HepG2 (cell line): Measurements from ENCODE around the gene SREBF1. TPM values are rescaled to one million over a fixed set of nuclear protein-coding genes. Genes with fewer than 3 reads are reported as not detected.
A peak's percentile ranks its signal among the peaks of the same experiment; 100 is the strongest.

ENCODE experiments used
- ATAC-seq: fragments of 200-7000 bp; cut with Tn5 transposase; 3 replicates; pipeline ENCODE4 v1.9.1; 2020; ENCODE audit warnings: mild to moderate bottlenecking, moderate library complexity
- BruUV-seq: library from RNA; stranded (reverse); fragments of 400-500 nt; replicated peaks from 2 replicates; lab custom pipeline; 2021; lab: Mats Ljungman, UMichigan
- CTCF ChIA-PET: fragments of 300-600 bp; formaldehyde crosslinking; extraction: SDS; loops from one replicate; lab custom pipeline; 2021; ENCODE audit warnings: low total read pairs, inconsistent platforms, low intra/inter-chr PET ratio; lab: Yijun Ruan, JAX
- POLR2A ChIA-PET: fragments of 350-600 bp; sonication (Branson Sonifier 250); formaldehyde crosslinking; loops from one replicate; lab custom pipeline; 2020; ENCODE audit warnings: antibody characterized with exemption, inconsistent platforms; lab: Yijun Ruan, JAX
- DNase-seq: peaks from one replicate; pipeline ENCODE4 v3.0.0-alpha.2; 2015; ENCODE audit warnings: low spot score
- FAIRE-seq: peaks from 3 replicates; lab custom pipeline; 2011; peaks lifted over from hg19 to GRCh38; lab: Jason Lieb, UNC
- H2AFZ ChIP-seq: one replicate; pipeline ENCODE4 v1.6.1; 2011; ENCODE audit warnings: low read length, inconsistent platforms
- H3K27ac ChIP-seq: fragments of 300-600 bp; 3 replicates; pipeline ENCODE4 v1.8.0; 2011; ENCODE audit warnings: mixed run types, mild to moderate bottlenecking, mixed read lengths, low read length, inconsistent platforms; ENCODE audit not compliant: insufficient read depth; ENCODE audit errors: extremely low read length
- H3K27me3 ChIP-seq, 2 experiments: fragments of 200-600 bp in 1 of 2; 2 replicates in 1 of 2; 3 replicates in 1 of 2; pipeline versions ENCODE4 v1.6.0 to v1.8.0; 2011; ENCODE audit warnings: low read length in 2 of 2, mild to moderate bottlenecking in 2 of 2, moderate library complexity in 2 of 2, inconsistent platforms in 1 of 2; ENCODE audit not compliant: insufficient read depth in 2 of 2, control insufficient read depth in 1 of 2
- H3K36me3 ChIP-seq, 2 experiments: fragments of 200-600 bp in 1 of 2; replicated peaks in 1 of 2; 2 replicates in 1 of 2; 3 replicates in 1 of 2; pipeline versions ENCODE4 v1.5.1 to v1.8.0; 2011; ENCODE audit warnings: low read length in 2 of 2, inconsistent platforms in 1 of 2; ENCODE audit not compliant: insufficient read depth in 2 of 2, control insufficient read depth in 1 of 2
- H3K4me1 ChIP-seq: 2 replicates; pipeline ENCODE4 v1.5.1; 2012; ENCODE audit warnings: low read length, inconsistent platforms; ENCODE audit not compliant: insufficient read depth
- H3K4me2 ChIP-seq: 2 replicates; pipeline ENCODE4 v1.6.0; 2011; ENCODE audit warnings: low read depth, low read length, inconsistent platforms
- H3K4me3 ChIP-seq, 3 experiments: fragments of 200-600 bp in 1 of 3; sonication (generic), shearing (Covaris generic) in 1 of 3; replicated peaks in 1 of 3; 2 replicates each; pipeline ENCODE4 v1.5.1; 2011 to 2016; ENCODE audit warnings: low read length in 3 of 3, inconsistent platforms in 2 of 3, low read depth in 2 of 3, mild to moderate bottlenecking in 2 of 3, control low read depth in 1 of 3, mixed read lengths in 1 of 3; ENCODE audit not compliant: insufficient read depth in 1 of 3
- H3K79me2 ChIP-seq: one replicate; pipeline ENCODE4 v1.6.1; 2011; ENCODE audit warnings: low read length, inconsistent platforms; ENCODE audit not compliant: insufficient read depth
- H3K9ac ChIP-seq: 2 replicates; pipeline ENCODE4 v1.6.0; 2011; ENCODE audit warnings: mild to moderate bottlenecking, low read depth, low read length, inconsistent platforms; ENCODE audit not compliant: insufficient read depth
- H3K9me3 ChIP-seq: 2 replicates; pipeline ENCODE4 v1.5.1; 2012; ENCODE audit warnings: mild to moderate bottlenecking, low read length
- H4K20me1 ChIP-seq: 2 replicates; pipeline ENCODE4 v1.6.0; 2011; ENCODE audit warnings: inconsistent platforms, mild to moderate bottlenecking, low read length, moderate library complexity; ENCODE audit not compliant: insufficient read depth
- ELF4 ChIP-seq: sonication (generic); formaldehyde crosslinking; IDR thresholded peaks from 2 replicates; pipeline ENCODE4 v1.5.0; 2020; ENCODE audit warnings: missing genetic modification reagents, mild to moderate bottlenecking, moderate library complexity, borderline replicate concordance
- LCORL ChIP-seq, 2 experiments: fragments of 450-650 bp in 1 of 2; sonication (generic) in 1 of 2; formaldehyde crosslinking in 1 of 2; IDR thresholded peaks; 2 replicates each; pipeline versions ENCODE4 v1.5.0 to v1.6.1; 2017 to 2020; ENCODE audit warnings: antibody characterized with exemption in 1 of 2, missing genetic modification reagents in 1 of 2
- PHF5A ChIP-seq: IDR thresholded peaks from one replicate; pipeline ENCODE4 v1.6.1; 2018; ENCODE audit warnings: low read depth, missing genetic modification reagents; ENCODE audit not compliant: unreplicated experiment
- WGBS: methylation state at CpG from one replicate; pipeline ENCODE4 v1.1.6; 2017; ENCODE audit warnings: low lambda C conversion rate; 5-methylcytosine and 5-hydroxymethylcytosine counted together
- in situ Hi-C: cut with HindIII; loops from 2 replicates; pipeline ENCODE4 v1.10.0; 2017; ENCODE audit warnings: low pct_unique_long_range_greater_than_20kb; ENCODE audit not compliant: extremely low pct_ligation_motif_present
- intact Hi-C: fragments of 100-400 bp; cut with micrococcal nuclease; formaldehyde crosslinking; loops from one replicate; pipeline ENCODE4 v1.10.0; 2022; ENCODE audit not compliant: unreplicated experiment
- polyA plus RNA-seq, 8 experiments: library from polyadenylated mRNA; depleted of rRNA in 3 of 8; stranded (reverse) in 7 of 8; unstranded in 1 of 8; fragments of >200 nt; fragmentation: Illumina TruSeq in 4 of 8; extraction: Trizol in 4 of 8; gene quantifications; 2 replicates each; pipeline versions ENCODE4 v1.2.1 to v1.2.3, GENCODE V29; 2011 to 2016; ENCODE audit warnings: low read depth in 4 of 8, missing spikeins in 1 of 8, mixed read lengths in 1 of 8; ENCODE audit not compliant: insufficient read depth in 1 of 8
- total RNA-seq, 5 experiments: library from RNA; depleted of rRNA; stranded (reverse); fragments of >200 nt; fragmentation: Illumina TruSeq; extraction: Trizol; gene quantifications; 2 replicates each; pipeline ENCODE4 v1.2.3, GENCODE V29; 2016; ENCODE audit warnings: low read depth in 1 of 5
- TF ChIP-seq, protein P1 (sequence below): sonication (generic); formaldehyde crosslinking; IDR thresholded peaks from 2 replicates; pipeline ENCODE4 v1.4.0; 2020; ENCODE audit warnings: missing genetic modification reagents

Gene SREBF1
- total and polyA plus RNA-seq, 2 of the 13 experiments (the other 11 are each of a cell fraction or from before 2014, with no cell fraction given) = 34.3 to 38.0 TPM

DNA sequence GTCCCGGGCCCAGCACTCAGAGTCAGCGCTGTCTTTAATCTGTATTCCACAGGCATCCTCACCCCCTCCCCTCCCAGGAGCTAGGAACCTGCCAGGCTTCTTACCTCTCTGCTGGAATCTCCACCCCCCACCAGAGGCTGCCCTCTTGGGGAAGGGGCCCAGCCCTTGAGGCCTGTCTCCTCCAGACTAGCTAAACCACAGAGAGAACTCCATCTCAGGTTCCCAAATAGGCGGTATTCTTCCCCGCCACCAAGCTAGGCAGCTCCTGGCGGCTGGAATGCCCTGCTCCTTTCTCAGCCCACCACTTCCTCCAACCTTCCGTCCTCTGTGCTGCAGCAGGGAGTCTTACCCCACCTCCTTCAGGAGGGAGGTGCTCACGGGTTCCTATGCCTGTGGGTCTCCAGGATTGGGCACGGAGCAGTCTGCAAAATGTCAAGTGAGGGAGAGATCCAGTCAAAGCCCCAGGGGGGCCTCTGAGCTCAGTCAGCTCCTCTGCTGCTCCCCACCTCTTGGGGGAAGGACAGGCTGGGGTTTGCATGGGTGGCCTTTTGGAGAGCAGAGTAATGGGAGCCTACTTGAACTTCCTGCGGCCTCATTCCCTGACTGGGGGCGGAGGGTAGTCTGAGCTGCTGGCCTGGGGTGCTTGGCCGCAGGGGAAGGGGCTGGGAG is 55.7 kb downstream of the SREBF1 start:
- TF ChIP-seq PHF5A (CRISPR knock-in tag) (no peak), LCORL (IDR thresholded peaks at IDR 0.05) (no peak), LCORL (CRISPR knock-in tag; IDR thresholded peaks at IDR 0.05) (no peak), ELF4 (CRISPR knock-in tag) (no peak)
- TF ChIP-seq, protein P1, sequence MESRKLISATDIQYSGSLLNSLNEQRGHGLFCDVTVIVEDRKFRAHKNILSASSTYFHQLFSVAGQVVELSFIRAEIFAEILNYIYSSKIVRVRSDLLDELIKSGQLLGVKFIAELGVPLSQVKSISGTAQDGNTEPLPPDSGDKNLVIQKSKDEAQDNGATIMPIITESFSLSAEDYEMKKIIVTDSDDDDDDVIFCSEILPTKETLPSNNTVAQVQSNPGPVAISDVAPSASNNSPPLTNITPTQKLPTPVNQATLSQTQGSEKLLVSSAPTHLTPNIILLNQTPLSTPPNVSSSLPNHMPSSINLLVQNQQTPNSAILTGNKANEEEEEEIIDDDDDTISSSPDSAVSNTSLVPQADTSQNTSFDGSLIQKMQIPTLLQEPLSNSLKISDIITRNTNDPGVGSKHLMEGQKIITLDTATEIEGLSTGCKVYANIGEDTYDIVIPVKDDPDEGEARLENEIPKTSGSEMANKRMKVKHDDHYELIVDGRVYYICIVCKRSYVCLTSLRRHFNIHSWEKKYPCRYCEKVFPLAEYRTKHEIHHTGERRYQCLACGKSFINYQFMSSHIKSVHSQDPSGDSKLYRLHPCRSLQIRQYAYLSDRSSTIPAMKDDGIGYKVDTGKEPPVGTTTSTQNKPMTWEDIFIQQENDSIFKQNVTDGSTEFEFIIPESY (CRISPR knock-in tag) = peak; percentile 96
- ChIA-PET CTCF (no interaction called here), POLR2A (no interaction called here)
- H3K4me3 ChIP-seq = peak overlapping the region; percentile 60 to 74 (median 64); a peak in 3 of 6 replicates
- intact Hi-C loops (no loop called here), in situ Hi-C loops (no loop called here)
- no peak overlapping the region for H3K9ac ChIP-seq
- no peaks in the 10 kb centered on the region for H3K27me3 ChIP-seq
- no peaks in the 10 kb centered on the region for H3K9me3 ChIP-seq
- ATAC-seq = peak; percentile 1; the same call in 1 of the 3 replicates
- peaks cover 3% of the 10 kb centered on the region for H3K79me2 ChIP-seq
- H3K4me2 ChIP-seq = peak overlapping the region; percentile 79
- no peaks in the 10 kb centered on the region for H3K36me3 ChIP-seq
- peaks cover 41% of the 10 kb centered on the region for H4K20me1 ChIP-seq
- H3K27ac ChIP-seq = no peak overlapping the region
- no peak for DNase-seq
- 79% methylated on average over 7 of the region's 11 CpGs for WGBS
- peaks cover 70% of the 10 kb centered on the region for H3K4me1 ChIP-seq
- FAIRE-seq = no peak
- H2AFZ ChIP-seq = no peak overlapping the region
- no TSS peak for BruUV-seq
